Mesenchymal stem cell (in vitro differentiated cells and primary cell): Measurements from ENCODE around the gene ABCD3.

Experiments used
- DNase-seq: peaks from one replicate; pipeline ENCODE4 v3.0.0-alpha.2; 2013
- H2AFZ ChIP-seq: one replicate; pipeline ENCODE4 v1.6.1; 2013; ENCODE audit warnings: low read depth, mild to moderate bottlenecking, control low read depth, inconsistent platforms, low read length, moderate library complexity
- H2AK5ac ChIP-seq: 2 replicates; pipeline ENCODE4 v1.6.1; 2013; ENCODE audit warnings: low read length, moderate library complexity, mild to moderate bottlenecking, inconsistent platforms; ENCODE audit not compliant: severe bottlenecking
- H2BK120ac ChIP-seq: one replicate; pipeline ENCODE4 v1.6.1; 2013; ENCODE audit warnings: low read depth, mild to moderate bottlenecking, inconsistent platforms, low read length, moderate library complexity
- H2BK12ac ChIP-seq, 2 experiments: one replicate each; pipeline ENCODE4 v1.6.1; 2013; ENCODE audit warnings: inconsistent platforms in 2 of 2, low read length in 2 of 2, mild to moderate bottlenecking in 2 of 2, moderate library complexity in 2 of 2, control low read depth in 1 of 2
- H2BK15ac ChIP-seq: one replicate; pipeline ENCODE4 v1.6.1; 2013; ENCODE audit warnings: mild to moderate bottlenecking, low read depth, inconsistent platforms; ENCODE audit not compliant: poor library complexity, severe bottlenecking
- H2BK5ac ChIP-seq: 2 replicates; pipeline ENCODE4 v1.6.1; 2013; ENCODE audit warnings: low read depth, mild to moderate bottlenecking, low read length, control low read depth, inconsistent platforms; ENCODE audit not compliant: poor library complexity, severe bottlenecking
- H3K14ac ChIP-seq, 2 experiments: one replicate each; pipeline ENCODE4 v1.6.1; 2013; ENCODE audit warnings: inconsistent platforms in 2 of 2, low read length in 2 of 2, control low read depth in 1 of 2, mild to moderate bottlenecking in 1 of 2, moderate library complexity in 1 of 2
- H3K18ac ChIP-seq, 2 experiments: one replicate each; pipeline ENCODE4 v1.6.1; 2013; ENCODE audit warnings: inconsistent platforms in 2 of 2, low read length in 2 of 2, control low read depth in 1 of 2, low read depth in 1 of 2, mild to moderate bottlenecking in 1 of 2
- H3K23ac ChIP-seq, 2 experiments: one replicate each; pipeline ENCODE4 v1.6.1; 2013; ENCODE audit warnings: inconsistent platforms in 2 of 2, low read length in 2 of 2, mild to moderate bottlenecking in 2 of 2, moderate library complexity in 2 of 2, control low read depth in 1 of 2
- H3K27ac ChIP-seq: 2 replicates; pipeline ENCODE4 v1.5.1; 2013; ENCODE audit warnings: mild to moderate bottlenecking, moderate library complexity, low read length, control low read depth, inconsistent platforms; ENCODE audit not compliant: poor library complexity, severe bottlenecking
- H3K27me3 ChIP-seq, 2 experiments: 2 replicates each; pipeline versions ENCODE4 v1.6.1 to v1.7.0; 2013; ENCODE audit warnings: low read length in 2 of 2, mild to moderate bottlenecking in 2 of 2, moderate library complexity in 2 of 2, control low read depth in 1 of 2, inconsistent platforms in 1 of 2; ENCODE audit not compliant: control insufficient read depth in 1 of 2, insufficient read depth in 1 of 2
- H3K36me3 ChIP-seq, 2 experiments: 2 replicates each; pipeline versions ENCODE4 v1.6.1 to v1.7.0; 2013; ENCODE audit warnings: low read length in 2 of 2, control low read depth in 1 of 2, inconsistent platforms in 1 of 2, low read depth in 1 of 2, mild to moderate bottlenecking in 1 of 2; ENCODE audit not compliant: insufficient read depth in 2 of 2, control insufficient read depth in 1 of 2
- H3K4ac ChIP-seq, 2 experiments: one replicate each; pipeline ENCODE4 v1.6.1; 2013; ENCODE audit warnings: inconsistent platforms in 2 of 2, low read length in 2 of 2, mild to moderate bottlenecking in 2 of 2, moderate library complexity in 2 of 2, control low read depth in 1 of 2, low read depth in 1 of 2
- H3K4me1 ChIP-seq: 2 replicates; pipeline ENCODE4 v1.6.1; 2013; ENCODE audit warnings: low read depth, low read length, control low read depth; ENCODE audit not compliant: control insufficient read depth, insufficient read depth
- H3K4me2 ChIP-seq: 2 replicates; pipeline ENCODE4 v1.6.1; 2013; ENCODE audit warnings: low read length, mild to moderate bottlenecking, inconsistent platforms; ENCODE audit not compliant: poor library complexity, severe bottlenecking
- H3K4me3 ChIP-seq, 2 experiments: 2 replicates each; pipeline versions ENCODE4 v1.5.1 to v1.7.0; 2013; ENCODE audit warnings: low read length in 2 of 2, mild to moderate bottlenecking in 2 of 2, control low read depth in 1 of 2, low read depth in 1 of 2; ENCODE audit not compliant: insufficient read depth in 1 of 2
- H3K79me1 ChIP-seq: replicated peaks from 2 replicates; pipeline ENCODE4 v1.6.1; 2013; ENCODE audit warnings: mild to moderate bottlenecking, control low read depth, low read length, inconsistent platforms; ENCODE audit not compliant: poor library complexity, severe bottlenecking
- H3K9ac ChIP-seq: 2 replicates; pipeline ENCODE4 v1.7.0; 2013; ENCODE audit warnings: mild to moderate bottlenecking, low read length, moderate library complexity
- H3K9me3 ChIP-seq: 2 replicates; pipeline ENCODE4 v1.7.0; 2013; ENCODE audit warnings: mild to moderate bottlenecking, low read length; ENCODE audit not compliant: control insufficient read depth
- H4K8ac ChIP-seq: one replicate; pipeline ENCODE4 v1.6.1; 2013; ENCODE audit warnings: inconsistent platforms, mild to moderate bottlenecking, low read length, moderate library complexity
- H4K91ac ChIP-seq: one replicate; pipeline ENCODE4 v1.6.1; 2013; ENCODE audit warnings: mild to moderate bottlenecking, low read length, inconsistent platforms
- WGBS: methylation state at CpG from one replicate; pipeline ENCODE4 v1.1.7; 2013; ENCODE audit warnings: mixed read lengths; 5-methylcytosine and 5-hydroxymethylcytosine counted together

ABCD3 gene

DNA sequence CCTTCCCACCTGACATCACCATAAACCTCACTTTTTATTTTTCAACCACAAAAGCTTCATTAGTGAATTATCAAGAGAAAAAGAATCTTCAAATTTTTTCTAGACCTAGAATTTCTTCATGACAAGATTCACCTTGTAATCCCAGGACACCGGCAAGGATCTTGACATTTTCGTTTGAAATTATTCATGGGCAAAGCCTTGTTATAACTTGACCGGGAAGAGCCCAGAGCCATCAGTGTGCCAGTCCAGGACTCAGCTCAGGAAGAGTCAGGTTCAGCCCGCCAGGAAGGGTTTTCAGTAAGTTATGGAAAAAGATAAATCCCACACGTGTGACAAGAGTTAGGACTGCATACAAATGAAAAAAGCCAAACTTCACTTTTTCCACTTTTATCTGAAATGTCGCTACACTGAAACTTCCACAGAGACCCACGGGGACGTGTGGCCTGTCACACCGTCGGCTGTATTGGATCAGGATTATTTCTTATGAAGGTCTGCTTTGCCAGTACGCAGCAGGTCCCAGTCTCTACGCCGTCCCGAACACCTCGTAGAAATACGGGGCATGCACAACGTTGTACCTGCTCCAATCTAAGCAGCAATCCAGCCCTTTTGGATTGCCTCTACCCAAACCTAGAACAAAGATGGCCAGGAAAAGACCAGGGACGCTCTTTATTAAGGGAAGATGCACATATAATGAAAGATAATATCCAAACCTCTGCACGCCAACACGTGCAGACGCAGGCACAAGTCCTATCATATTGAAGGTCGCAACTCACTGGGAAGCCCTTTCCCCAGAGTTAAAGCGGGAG, 122.5 kb downstream of the ABCD3 start:
- Histone ChIP-seq H3K4me2 (peak overlapping the region; percentile 92), H2BK120ac (no peak overlapping the region), H2BK12ac (no peak overlapping the region), H3K9me3 (no peaks in the 10 kb centered on the region), H3K4me1 (peaks cover 15% of the 10 kb centered on the region), H3K4ac (peak overlapping the region; percentile 59 to 92), H3K9ac (peak overlapping the region; percentile 83), H3K18ac (peak overlapping the region; percentile 96 to 97), H3K36me3 (peaks cover 3 to 5% of the 10 kb centered on the region in 2 experiments), H3K79me1 (peaks cover 3% of the 10 kb centered on the region), H2BK15ac (no peak overlapping the region), H2BK5ac (no peak overlapping the region), H2AK5ac (no peak overlapping the region), H2AFZ (no peak overlapping the region), H3K4me3 (peak overlapping the region; percentile 83 to 90), H3K14ac (peak overlapping the region in 1 of 2 experiments; percentile 98), H3K23ac (no peak overlapping the region), H4K8ac (no peak overlapping the region), H3K27me3 (no peaks in the 10 kb centered on the region), H3K27ac (peak overlapping the region; percentile 19), H4K91ac (no peak overlapping the region)
- WGBS: 9% methylated on average over 22 of the region's 23 CpGs
- no peak for DNase-seq

DNA sequence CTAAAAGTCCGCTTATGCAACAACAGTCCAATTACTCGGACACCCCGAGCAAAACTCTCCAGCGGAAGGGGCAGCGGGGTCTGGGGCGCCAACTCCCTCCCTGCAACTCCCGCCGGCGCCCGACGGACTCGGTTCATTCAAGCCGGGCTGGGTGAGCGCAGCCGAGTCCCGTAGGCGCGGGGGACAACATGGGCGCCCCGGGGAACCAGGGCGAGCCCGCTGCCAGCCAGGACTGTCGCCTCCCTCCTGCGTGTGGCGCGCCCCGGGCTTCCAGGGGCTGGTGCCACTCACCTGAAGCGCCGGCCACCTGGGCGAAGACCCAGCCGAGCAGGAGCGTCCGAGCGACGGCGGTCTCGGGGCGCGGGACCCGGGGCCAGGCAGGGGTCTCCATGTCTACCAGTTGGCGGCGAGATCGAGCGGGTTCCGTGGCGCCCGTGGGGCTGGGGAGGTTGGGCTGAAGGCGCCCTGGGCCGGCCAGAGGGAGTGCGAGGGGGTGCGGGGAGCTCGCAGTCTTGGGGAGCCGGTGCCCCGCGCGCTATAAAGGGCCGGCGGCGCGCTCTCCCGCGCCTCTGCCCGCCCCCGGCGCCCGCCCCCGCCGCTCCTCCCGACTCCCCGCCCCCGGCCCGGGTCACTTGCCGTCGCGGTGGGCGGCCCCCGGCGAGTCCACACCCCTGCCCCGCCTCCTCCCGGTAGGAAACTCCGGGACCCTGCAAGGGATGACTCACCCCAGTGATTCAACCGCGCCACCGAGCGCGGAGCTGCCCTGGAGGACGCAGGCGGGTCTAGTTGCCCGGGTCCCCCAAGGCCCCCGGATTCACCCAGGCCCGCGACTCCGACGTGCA, 123.3 kb downstream of the ABCD3 start, which contains the start of gene F3:
TSS of gene F3 (minus strand) at position 514 of the 842 bp plus-strand sequence. CDS start at position 391, 123 bp downstream.
- no peak within 1 kb of the TSS for H2BK5ac ChIP-seq
- H2AFZ ChIP-seq: peak within 1 kb of the TSS; percentile 30
- no peaks in the 10 kb centered on the region for H3K27me3 ChIP-seq
- H2BK120ac ChIP-seq: peak within 1 kb of the TSS; percentile 92
- peaks cover 3% of the 10 kb centered on the region for H3K79me1 ChIP-seq
- H2BK12ac ChIP-seq: peak within 1 kb of the TSS; percentile 22 to 69
- peaks cover 0 to 2% of the 10 kb centered on the region in 2 experiments for H3K36me3 ChIP-seq
- peak within 1 kb of the TSS; percentile 39 for H3K27ac ChIP-seq
- no peak within 1 kb of the TSS for H2AK5ac ChIP-seq
- under 1% methylated on average over 51 of the region's 94 CpGs for WGBS
- H4K8ac ChIP-seq: peak within 1 kb of the TSS; percentile 86
- H2BK15ac ChIP-seq: peak within 1 kb of the TSS; percentile 92
- peak within 1 kb of the TSS; percentile 84 to 92 for H3K4ac ChIP-seq
- H3K18ac ChIP-seq: peak within 1 kb of the TSS; percentile 96 to 97
- peak within 1 kb of the TSS; percentile 84 for H3K9ac ChIP-seq
- peaks cover 15% of the 10 kb centered on the region for H3K4me1 ChIP-seq
- H3K4me2 ChIP-seq: peak within 1 kb of the TSS; percentile 92
- peak; percentile 95 for DNase-seq
- peak within 1 kb of the TSS; percentile 83 to 90 for H3K4me3 ChIP-seq
- peak within 1 kb of the TSS; percentile 70 to 98 for H3K14ac ChIP-seq
- H3K23ac ChIP-seq: peak within 1 kb of the TSS in 1 of 2 experiments; percentile 98
- H4K91ac ChIP-seq: peak within 1 kb of the TSS; percentile 82
- H3K9me3 ChIP-seq: no peaks in the 10 kb centered on the region

DNA sequence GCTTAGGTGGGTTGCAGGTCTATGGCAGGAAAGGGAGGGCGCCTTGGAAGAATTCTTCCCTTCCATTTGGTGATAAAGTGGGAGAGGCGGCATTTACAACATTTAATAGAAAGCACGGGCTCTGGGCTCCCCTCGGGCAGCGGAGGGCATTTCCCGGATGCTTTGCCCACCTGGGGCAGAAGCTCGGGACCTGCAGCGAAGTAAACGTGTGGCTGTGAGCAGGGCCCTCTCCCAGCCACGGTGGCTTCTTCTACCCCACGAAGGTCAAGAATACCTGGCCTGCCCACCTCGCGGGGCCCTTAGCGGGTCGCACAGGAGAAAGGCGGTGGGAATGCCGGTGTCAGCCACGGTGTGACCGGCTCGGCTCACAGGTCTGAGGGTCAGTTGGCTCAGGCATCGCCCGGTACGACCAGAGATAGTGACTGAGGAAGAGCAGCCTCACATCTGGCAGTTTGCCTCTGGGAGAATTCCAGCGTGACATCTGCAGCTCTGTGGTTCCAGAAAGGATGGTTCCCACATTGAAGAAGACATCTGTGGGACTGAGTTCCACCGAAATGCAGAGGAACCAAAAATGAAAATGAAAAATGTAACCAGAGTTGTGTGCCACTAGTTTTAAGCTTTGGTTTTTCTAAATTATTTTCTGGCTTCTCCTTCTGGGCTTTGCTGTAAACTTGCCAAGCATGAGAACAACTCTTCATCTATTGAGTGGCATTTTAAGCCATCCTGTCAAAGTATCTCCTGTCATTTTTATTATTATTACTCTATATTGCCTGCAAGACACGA, 124.1 kb downstream of the ABCD3 start:
- H3K27me3 ChIP-seq: no peaks in the 10 kb centered on the region
- peak; percentile 84 for DNase-seq
- no peak overlapping the region for H2BK5ac ChIP-seq
- H2BK120ac ChIP-seq: peak overlapping the region; percentile 69
- peak overlapping the region; percentile 79 to 87 for H3K4ac ChIP-seq
- no peaks in the 10 kb centered on the region for H3K9me3 ChIP-seq
- no peak overlapping the region for H2AFZ ChIP-seq
- peak overlapping the region; percentile 70 to 95 for H3K14ac ChIP-seq
- H3K18ac ChIP-seq: peak overlapping the region; percentile 71 to 95
- H3K23ac ChIP-seq: peak overlapping the region in 1 of 2 experiments; percentile 98
- H3K4me2 ChIP-seq: peak overlapping the region; percentile 91
- peak overlapping the region; percentile 92 for H2BK15ac ChIP-seq
- WGBS: 2% methylated on average over 26 of the region's 26 CpGs
- peaks cover 0 to 2% of the 10 kb centered on the region in 2 experiments for H3K36me3 ChIP-seq
- H2BK12ac ChIP-seq: peak overlapping the region; percentile 22 to 69
- no peak overlapping the region for H2AK5ac ChIP-seq
- peaks cover 3% of the 10 kb centered on the region for H3K79me1 ChIP-seq
- H4K91ac ChIP-seq: peak overlapping the region; percentile 76
- H4K8ac ChIP-seq: peak overlapping the region; percentile 86
- H3K27ac ChIP-seq: peak overlapping the region; percentile 39
- peak overlapping the region; percentile 80 to 90 for H3K4me3 ChIP-seq
- peak overlapping the region; percentile 84 for H3K9ac ChIP-seq
- H3K4me1 ChIP-seq: peaks cover 13% of the 10 kb centered on the region
